ENCODE data around the gene IL4I1.

DNA sequence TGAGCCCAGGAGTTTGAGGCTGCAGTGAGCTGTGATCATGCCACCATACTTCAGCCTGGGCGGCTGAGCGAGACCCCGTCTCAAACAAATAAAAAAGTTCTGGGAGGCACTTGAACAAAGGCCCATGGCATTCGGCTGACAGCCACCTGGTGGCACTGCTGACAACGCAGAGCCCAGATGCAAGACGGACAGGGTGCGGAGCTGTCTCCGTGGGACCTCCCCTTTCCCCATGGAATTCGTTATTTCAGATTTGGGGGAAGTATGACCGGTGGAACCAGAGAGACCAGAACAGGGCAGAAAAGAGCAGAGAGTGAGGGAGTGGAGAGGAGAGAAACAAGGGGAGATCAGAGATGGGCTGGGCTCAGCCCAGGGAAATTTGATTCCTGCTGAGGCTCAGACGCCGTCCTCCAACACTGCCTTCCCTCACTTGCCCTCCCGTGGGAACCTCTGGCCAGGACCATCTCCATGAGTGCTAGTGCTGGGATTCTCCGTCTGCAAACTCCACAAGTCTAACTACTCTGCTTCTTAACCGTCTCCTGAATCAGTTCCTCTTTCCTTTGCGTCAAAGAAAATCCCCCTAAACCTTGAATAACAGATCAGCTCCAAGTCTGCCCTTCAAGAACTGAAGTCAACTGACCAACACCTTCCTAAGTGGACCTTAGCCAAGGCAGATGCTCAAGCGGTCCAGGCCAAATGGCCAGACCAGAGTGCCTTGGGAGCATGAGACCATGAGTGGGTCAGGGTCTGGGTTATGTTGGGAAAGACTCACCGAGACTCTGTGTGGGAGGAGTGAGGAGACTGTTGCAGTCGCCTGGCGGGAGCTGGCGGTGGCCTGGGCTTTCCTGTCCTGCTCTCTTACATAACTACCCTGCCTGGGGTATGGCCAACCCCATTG lies 20.4 kb upstream of the IL4I1 start:
- TF ChIP-seq POLR2A (IDR thresholded peaks at IDR 0.05) = no peak
- TF ChIP-seq, protein P1, sequence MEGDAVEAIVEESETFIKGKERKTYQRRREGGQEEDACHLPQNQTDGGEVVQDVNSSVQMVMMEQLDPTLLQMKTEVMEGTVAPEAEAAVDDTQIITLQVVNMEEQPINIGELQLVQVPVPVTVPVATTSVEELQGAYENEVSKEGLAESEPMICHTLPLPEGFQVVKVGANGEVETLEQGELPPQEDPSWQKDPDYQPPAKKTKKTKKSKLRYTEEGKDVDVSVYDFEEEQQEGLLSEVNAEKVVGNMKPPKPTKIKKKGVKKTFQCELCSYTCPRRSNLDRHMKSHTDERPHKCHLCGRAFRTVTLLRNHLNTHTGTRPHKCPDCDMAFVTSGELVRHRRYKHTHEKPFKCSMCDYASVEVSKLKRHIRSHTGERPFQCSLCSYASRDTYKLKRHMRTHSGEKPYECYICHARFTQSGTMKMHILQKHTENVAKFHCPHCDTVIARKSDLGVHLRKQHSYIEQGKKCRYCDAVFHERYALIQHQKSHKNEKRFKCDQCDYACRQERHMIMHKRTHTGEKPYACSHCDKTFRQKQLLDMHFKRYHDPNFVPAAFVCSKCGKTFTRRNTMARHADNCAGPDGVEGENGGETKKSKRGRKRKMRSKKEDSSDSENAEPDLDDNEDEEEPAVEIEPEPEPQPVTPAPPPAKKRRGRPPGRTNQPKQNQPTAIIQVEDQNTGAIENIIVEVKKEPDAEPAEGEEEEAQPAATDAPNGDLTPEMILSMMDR (IDR thresholded peaks at IDR 0.05) = no peak
